ENCODE measurements around the gene SKIDA1.
A peak's percentile ranks its signal among the peaks of the same experiment; 100 is the strongest.

The SKIDA1 gene

GRCh38 chr10:21515361-21516241 is 9.9 kb downstream of the SKIDA1 start:
- no peak for FAIRE-seq

- no peak for FAIRE-seq
Measured at GRCh38 chr10:21514818-21515351, 10.6 kb downstream of the SKIDA1 start.

- FAIRE-seq: no peak
Measured at GRCh38 chr10:21514129-21514817, 11.2 kb downstream of the SKIDA1 start.

GRCh38 chr10:21513405-21513788 is 12.1 kb downstream of the SKIDA1 start:
- FAIRE-seq: no peak

- FAIRE-seq: peak; percentile 57
Measured at GRCh38 chr10:21512573-21513404, 12.7 kb downstream of the SKIDA1 start.

GRCh38 chr10:21511946-21512572 is 13.4 kb downstream of the SKIDA1 start:
- FAIRE-seq: no peak

GRCh38 chr10:21511095-21511570 is 14.3 kb downstream of the SKIDA1 start:
- FAIRE-seq: no peak

- no peak for FAIRE-seq
Measured at GRCh38 chr10:21510241-21511094, 15.0 kb downstream of the SKIDA1 start.

- FAIRE-seq: no peak
Measured at GRCh38 chr10:21509341-21510240, 15.9 kb downstream of the SKIDA1 start.

- FAIRE-seq: no peak
Measured at GRCh38 chr10:21508706-21509331, 16.7 kb downstream of the SKIDA1 start.

- FAIRE-seq: no peak
Measured at GRCh38 chr10:21507150-21507549, 18.3 kb downstream of the SKIDA1 start.

GRCh38 chr10:21506351-21506750 is 19.1 kb downstream of the SKIDA1 start:
- no peak for FAIRE-seq

- no peak for FAIRE-seq
Measured at GRCh38 chr10:21505711-21506278, 19.7 kb downstream of the SKIDA1 start.

GRCh38 chr10:21503542-21503941 is 21.9 kb downstream of the SKIDA1 start:
- no peak for FAIRE-seq

GRCh38 chr10:21502348-21502740 is 23.1 kb downstream of the SKIDA1 start:
- FAIRE-seq: no peak

- no peak for FAIRE-seq
Measured at GRCh38 chr10:21501731-21502347, 23.6 kb downstream of the SKIDA1 start.

- FAIRE-seq: no peak
Measured at GRCh38 chr10:21501091-21501490, 24.4 kb downstream of the SKIDA1 start.

- no peak for FAIRE-seq
Measured at GRCh38 chr10:21500578-21500910, 24.9 kb downstream of the SKIDA1 start.
